ENCODE data around the gene CARNS1. TPM values are rescaled to one million over a fixed set of nuclear protein-coding genes. Genes with fewer than 3 reads are reported as not detected.
A peak's percentile ranks its signal among the peaks of the same experiment; 100 is the strongest.

The CARNS1 gene
- total and polyA plus RNA-seq, 9 of the 15 experiments (the other 6 are each of a cell fraction or from before 2014, with no cell fraction given) = 0.01 to 0.18 (median 0.06) TPM; not detected in 3

DNA sequence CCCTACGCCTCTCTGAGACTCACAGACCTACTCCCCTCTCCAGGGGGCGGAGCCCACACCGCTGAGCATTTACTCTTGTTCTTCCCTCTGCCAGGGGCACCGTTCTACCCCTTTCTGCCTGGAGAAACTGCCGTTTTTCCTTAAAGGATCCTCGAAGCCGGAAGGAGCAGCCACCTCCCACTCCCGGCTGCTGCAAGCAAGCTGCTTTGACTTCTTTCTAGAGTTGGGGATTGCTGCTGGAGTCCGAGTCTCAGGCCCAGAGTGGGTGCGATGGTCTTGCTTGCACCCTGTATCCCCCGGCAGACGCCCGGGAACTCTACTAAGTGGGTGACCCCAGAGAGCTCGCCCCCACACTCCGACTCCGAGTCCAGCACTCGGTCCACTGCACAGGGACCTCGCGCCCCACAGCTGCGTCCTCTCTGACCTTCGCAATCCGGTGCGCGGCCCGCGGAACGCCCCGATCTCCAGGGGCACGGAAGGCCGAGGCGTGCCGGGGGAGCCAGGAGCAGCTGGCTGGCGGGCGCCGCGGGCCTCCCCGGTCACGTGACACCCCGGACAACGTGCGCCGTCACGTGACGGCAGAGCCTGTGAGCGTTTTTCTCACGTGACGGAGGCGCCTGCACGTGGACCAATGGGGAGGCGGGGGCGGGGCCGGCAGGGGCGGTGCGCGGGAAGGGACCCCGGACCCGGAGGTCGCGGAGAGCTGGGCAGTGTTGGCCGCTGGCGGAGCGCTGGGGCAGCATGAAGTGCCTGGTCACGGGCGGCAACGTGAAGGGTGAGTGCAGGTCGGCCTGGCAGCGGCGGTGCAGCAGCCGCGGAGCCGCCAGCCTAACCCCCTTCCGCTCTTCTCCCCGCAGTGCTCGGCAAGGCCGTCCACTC is 23.9 kb upstream of the CARNS1 start, which contains the start of gene RAD9A:
Gene RAD9A, plus strand, starts transcription at position 683 of the 879 bp plus-strand sequence. Its CDS starts 59 bp downstream, at position 742.
- intact Hi-C loops (cut with micrococcal nuclease) = no loop called here
- TF ChIP-seq, protein P1, sequence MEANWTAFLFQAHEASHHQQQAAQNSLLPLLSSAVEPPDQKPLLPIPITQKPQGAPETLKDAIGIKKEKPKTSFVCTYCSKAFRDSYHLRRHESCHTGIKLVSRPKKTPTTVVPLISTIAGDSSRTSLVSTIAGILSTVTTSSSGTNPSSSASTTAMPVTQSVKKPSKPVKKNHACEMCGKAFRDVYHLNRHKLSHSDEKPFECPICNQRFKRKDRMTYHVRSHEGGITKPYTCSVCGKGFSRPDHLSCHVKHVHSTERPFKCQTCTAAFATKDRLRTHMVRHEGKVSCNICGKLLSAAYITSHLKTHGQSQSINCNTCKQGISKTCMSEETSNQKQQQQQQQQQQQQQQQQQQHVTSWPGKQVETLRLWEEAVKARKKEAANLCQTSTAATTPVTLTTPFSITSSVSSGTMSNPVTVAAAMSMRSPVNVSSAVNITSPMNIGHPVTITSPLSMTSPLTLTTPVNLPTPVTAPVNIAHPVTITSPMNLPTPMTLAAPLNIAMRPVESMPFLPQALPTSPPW (CRISPR knock-in tag; IDR thresholded peaks at IDR 0.05) = peak; percentile 81
- TF ChIP-seq MTA1 (IDR thresholded peaks at IDR 0.05; ENCODE audit: borderline replicate concordance) (no peak), TAF1 (IDR thresholded peaks at IDR 0.05; ENCODE audit: control insufficient read depth, extremely low read depth, insufficient read depth, low read length, severe bottlenecking) (peak; percentile 63), NCOA6 (IDR thresholded peaks at IDR 0.05) (no peak), ZNF23 (CRISPR knock-in tag; IDR thresholded peaks at IDR 0.05) (no peak), RBM39 (optimal IDR thresholded peaks at IDR 0.05; ENCODE audit: low read depth, low read length) (no peak), POLR3G (IDR thresholded peaks at IDR 0.05; ENCODE audit: extremely low read depth, insufficient read length, insufficient replicate concordance) (no peak), HDAC8 (tag; IDR thresholded peaks at IDR 0.05) (no peak), TEAD4 (IDR thresholded peaks at IDR 0.05; ENCODE audit: low read length) (0 out of 2 replicates have a peak, but pooled peaks have one; percentile 40), TEAD4 (CRISPR knock-in tag; IDR thresholded peaks at IDR 0.05; ENCODE audit: borderline replicate concordance) (0 out of 2 replicates have a peak, but pooled peaks have one; percentile 71), JUNB (CRISPR knock-in tag; conservative IDR thresholded peaks at IDR 0.05) (no peak), HEY1 (CRISPR knock-in tag; IDR thresholded peaks at IDR 0.05; ENCODE audit: borderline replicate concordance) (no peak), SMC3 (conservative IDR thresholded peaks at IDR 0.05; ENCODE audit: insufficient read depth, low read depth, low read length) (0 out of 2 replicates have a peak, but pooled peaks have one; percentile 1), ZBTB9 (CRISPR knock-in tag; IDR thresholded peaks at IDR 0.05) (0 out of 2 replicates have a peak, but pooled peaks have one; percentile 74)
- TF ChIP-seq, protein P2, sequence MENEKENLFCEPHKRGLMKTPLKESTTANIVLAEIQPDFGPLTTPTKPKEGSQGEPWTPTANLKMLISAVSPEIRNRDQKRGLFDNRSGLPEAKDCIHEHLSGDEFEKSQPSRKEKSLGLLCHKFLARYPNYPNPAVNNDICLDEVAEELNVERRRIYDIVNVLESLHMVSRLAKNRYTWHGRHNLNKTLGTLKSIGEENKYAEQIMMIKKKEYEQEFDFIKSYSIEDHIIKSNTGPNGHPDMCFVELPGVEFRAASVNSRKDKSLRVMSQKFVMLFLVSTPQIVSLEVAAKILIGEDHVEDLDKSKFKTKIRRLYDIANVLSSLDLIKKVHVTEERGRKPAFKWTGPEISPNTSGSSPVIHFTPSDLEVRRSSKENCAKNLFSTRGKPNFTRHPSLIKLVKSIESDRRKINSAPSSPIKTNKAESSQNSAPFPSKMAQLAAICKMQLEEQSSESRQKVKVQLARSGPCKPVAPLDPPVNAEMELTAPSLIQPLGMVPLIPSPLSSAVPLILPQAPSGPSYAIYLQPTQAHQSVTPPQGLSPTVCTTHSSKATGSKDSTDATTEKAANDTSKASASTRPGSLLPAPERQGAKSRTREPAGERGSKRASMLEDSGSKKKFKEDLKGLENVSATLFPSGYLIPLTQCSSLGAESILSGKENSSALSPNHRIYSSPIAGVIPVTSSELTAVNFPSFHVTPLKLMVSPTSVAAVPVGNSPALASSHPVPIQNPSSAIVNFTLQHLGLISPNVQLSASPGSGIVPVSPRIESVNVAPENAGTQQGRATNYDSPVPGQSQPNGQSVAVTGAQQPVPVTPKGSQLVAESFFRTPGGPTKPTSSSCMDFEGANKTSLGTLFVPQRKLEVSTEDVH (IDR thresholded peaks at IDR 0.05; ENCODE audit: low read depth, partially characterized antibody) = peak; percentile 94

More for the DNA sequence above, 23.9 kb upstream of the CARNS1 start, which contains the start of gene RAD9A:
- peaks cover 25% of the 10 kb centered on the region for H3K79me2 ChIP-seq (ENCODE audit: control insufficient read depth, insufficient read depth, low read length)
- peaks cover 29% of the 10 kb centered on the region; the same call in 2 of the 3 replicates for H3K36me3 ChIP-seq (ENCODE audit: control insufficient read depth, insufficient read depth, low read length)
- in situ Hi-C loops (cut with MboI) = no loop called here
- WGBS (ENCODE audit: insufficient coverage, low coverage, missing lambda C conversion rate) = under 1% methylated on average over 40 of the region's 75 CpGs
- H4K20me1 ChIP-seq (replicated peaks; ENCODE audit: control insufficient read depth, insufficient read depth, low read length) = no peaks in the 10 kb centered on the region; the same call in 1 of the 2 replicates
- TSS peak; percentile 82 for BruUV-seq (replicated peaks)
- peak within 1 kb of the TSS; percentile 83 to 100 for H3K9ac ChIP-seq (ENCODE audit: insufficient read depth in 1 of 2, low read depth in 2 of 2, low read length in 2 of 2)
- H3K9me3 ChIP-seq (replicated peaks; ENCODE audit: control insufficient read depth, insufficient read depth, low read depth, low read length) = no peaks in the 10 kb centered on the region
- H3K27me3 ChIP-seq (ENCODE audit: control insufficient read depth in 2 of 2, insufficient read depth in 2 of 2, low read length in 2 of 2) = no peaks in the 10 kb centered on the region
- POLR2A ChIA-PET = interaction anchor here (0.6 to 2.4 kb wide), 8 partner anchors 10 to 1645 kb away, joined by 3 to 14 read pairs (median 3); partner anchors contain the start of genes POLD4 and PPP1CA
- DNase-seq (ENCODE audit: extremely low read depth in 1 of 4, low spot score in 3 of 4) = peak; percentile 97 to 98 (median 98)
- peaks cover 7 to 70% of the 10 kb centered on the region in 2 experiments; a peak in 4 of 5 replicates for H3K4me1 ChIP-seq (replicated peaks in 1 of 2; ENCODE audit: control insufficient read depth in 2 of 2, insufficient read depth in 2 of 2, low read length in 2 of 2)
- CTCF ChIA-PET (ENCODE audit: low intra/inter-chr PET ratio) = no interaction called here
- peak within 1 kb of the TSS; percentile 82 for H3K27ac ChIP-seq (ENCODE audit: extremely low read depth, low read depth, low read length)
- peaks cover 3% of the 10 kb centered on the region for H3K9me1 ChIP-seq (ENCODE audit: control insufficient read depth, insufficient read depth, low read length)
- H2AFZ ChIP-seq (ENCODE audit: low read depth, low read length) = peak within 1 kb of the TSS; percentile 90
- H3K4me3 ChIP-seq = peak within 1 kb of the TSS; percentile 73
- FAIRE-seq = peak; percentile 65
- ATAC-seq = peak; percentile 83
- peak within 1 kb of the TSS; percentile 91 for H3K4me2 ChIP-seq (ENCODE audit: insufficient read depth, low read length)

Measured in K562 (cell line).